ENCODE measurements around the gene NCMAP. TPM values are rescaled to one million over a fixed set of nuclear protein-coding genes. Genes with fewer than 3 reads are reported as not detected.
A peak's percentile ranks its signal among the peaks of the same experiment; 100 is the strongest.

The NCMAP gene
- total RNA-seq, 2 donors from 2014 or later: 0.72 to 2.7 TPM

DNA sequence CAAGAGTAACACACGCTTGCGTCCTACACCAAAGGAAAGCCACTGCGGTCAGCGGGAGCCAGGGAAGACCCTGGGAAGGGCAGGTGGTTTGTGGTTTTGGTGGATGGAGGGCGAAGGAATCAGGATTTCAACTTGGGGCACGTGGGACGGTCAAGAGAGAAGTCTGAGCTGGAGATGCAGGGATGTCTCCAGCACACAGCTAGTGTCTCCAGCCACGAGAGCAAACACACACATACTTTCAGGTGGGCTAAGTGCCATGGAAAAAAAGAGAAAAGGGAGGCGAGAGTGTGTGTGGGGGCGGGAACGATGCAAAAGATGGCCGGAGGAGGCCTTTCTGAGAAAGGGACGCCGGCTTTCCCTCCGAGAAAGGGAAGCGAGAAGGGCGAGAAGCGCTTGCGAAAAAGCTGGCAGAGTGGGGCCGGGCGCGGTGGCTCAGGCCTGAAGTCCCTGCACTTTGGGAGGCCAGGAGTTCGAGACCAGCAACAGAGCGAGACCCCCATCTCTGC lies 85.8 kb downstream of the NCMAP start:
- peak; percentile 45 for DNase-seq
- Histone ChIP-seq H3K27ac (peak overlapping the region; percentile 98), H3K27me3 (no peaks in the 10 kb centered on the region), H3K9ac (ENCODE audit: low read depth in 2 of 2, low read length in 2 of 2) (peak overlapping the region; percentile 40 to 95), H3K36me3 (peaks cover 5% of the 10 kb centered on the region), H3K4me3 (peak overlapping the region; percentile 52), H3K4me1 (no peaks in the 10 kb centered on the region), H3K9me3 (no peaks in the 10 kb centered on the region)
- TF ChIP-seq, protein P1, sequence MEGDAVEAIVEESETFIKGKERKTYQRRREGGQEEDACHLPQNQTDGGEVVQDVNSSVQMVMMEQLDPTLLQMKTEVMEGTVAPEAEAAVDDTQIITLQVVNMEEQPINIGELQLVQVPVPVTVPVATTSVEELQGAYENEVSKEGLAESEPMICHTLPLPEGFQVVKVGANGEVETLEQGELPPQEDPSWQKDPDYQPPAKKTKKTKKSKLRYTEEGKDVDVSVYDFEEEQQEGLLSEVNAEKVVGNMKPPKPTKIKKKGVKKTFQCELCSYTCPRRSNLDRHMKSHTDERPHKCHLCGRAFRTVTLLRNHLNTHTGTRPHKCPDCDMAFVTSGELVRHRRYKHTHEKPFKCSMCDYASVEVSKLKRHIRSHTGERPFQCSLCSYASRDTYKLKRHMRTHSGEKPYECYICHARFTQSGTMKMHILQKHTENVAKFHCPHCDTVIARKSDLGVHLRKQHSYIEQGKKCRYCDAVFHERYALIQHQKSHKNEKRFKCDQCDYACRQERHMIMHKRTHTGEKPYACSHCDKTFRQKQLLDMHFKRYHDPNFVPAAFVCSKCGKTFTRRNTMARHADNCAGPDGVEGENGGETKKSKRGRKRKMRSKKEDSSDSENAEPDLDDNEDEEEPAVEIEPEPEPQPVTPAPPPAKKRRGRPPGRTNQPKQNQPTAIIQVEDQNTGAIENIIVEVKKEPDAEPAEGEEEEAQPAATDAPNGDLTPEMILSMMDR (IDR thresholded peaks at IDR 0.05): no peak
- intact Hi-C loops (cut with DNase I): no loop called here

DNA sequence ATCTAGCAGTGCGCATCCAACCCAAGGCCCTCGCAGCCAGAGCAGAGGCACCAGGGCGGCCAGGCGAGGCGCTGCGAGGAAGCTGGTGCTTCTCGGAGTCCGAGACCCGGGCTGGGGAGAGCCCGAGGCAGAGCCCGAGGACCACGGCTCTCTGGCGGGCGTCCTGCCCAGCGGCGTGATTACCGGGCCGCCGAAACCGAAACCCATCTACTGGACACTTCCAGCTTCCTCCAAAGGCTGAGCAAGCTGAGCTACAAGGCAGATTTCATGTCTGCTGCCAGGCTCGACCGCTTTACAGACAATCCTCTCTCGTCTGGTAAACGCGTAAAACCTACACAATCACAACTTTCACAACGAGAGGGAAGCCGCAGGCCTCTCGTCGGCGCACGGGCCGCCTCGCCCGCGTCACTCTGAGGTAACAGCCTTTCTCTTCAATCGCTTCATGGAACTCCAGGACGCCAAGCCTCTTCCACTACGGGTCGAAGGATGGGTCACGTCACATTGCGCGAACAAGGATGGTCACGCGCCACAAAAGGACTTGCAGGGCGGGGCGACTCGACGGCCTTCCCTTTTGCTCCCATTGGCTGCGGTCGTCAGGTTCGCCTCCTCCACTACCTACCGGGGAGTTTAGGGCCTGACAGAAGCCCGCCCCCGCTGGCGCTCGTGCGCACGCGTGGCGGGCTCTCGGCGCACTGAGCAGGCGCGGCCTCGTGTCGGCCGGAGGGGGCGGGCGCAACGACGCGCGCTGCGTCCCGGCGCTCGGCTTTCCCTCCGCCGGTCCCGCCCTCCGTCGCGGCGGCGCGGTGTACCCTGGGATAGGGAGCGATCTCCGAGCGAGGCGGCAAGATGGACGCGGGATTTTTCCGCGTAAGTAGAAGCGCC lies 86.8 kb downstream of the NCMAP start, which contains the start of gene SRRM1:
Gene SRRM1 (plus strand): TSS at position 822 of the 882 bp plus-strand sequence. CDS start 25 bp downstream, at position 847.
- intact Hi-C loops (cut with DNase I): no loop called here
- H3K4me3 ChIP-seq: peak within 1 kb of the TSS; percentile 77
- DNase-seq: peak; percentile 99
- H3K9ac ChIP-seq (ENCODE audit: low read depth in 2 of 2, low read length in 2 of 2): peak within 1 kb of the TSS; percentile 95
- H3K4me1 ChIP-seq: no peaks in the 10 kb centered on the region
- no peaks in the 10 kb centered on the region for H3K27me3 ChIP-seq
- TF ChIP-seq, protein P1 (IDR thresholded peaks at IDR 0.05): no peak
- H3K9me3 ChIP-seq: no peaks in the 10 kb centered on the region
- H3K27ac ChIP-seq: peak within 1 kb of the TSS; percentile 98
- peaks cover 10% of the 10 kb centered on the region for H3K36me3 ChIP-seq

DNA sequence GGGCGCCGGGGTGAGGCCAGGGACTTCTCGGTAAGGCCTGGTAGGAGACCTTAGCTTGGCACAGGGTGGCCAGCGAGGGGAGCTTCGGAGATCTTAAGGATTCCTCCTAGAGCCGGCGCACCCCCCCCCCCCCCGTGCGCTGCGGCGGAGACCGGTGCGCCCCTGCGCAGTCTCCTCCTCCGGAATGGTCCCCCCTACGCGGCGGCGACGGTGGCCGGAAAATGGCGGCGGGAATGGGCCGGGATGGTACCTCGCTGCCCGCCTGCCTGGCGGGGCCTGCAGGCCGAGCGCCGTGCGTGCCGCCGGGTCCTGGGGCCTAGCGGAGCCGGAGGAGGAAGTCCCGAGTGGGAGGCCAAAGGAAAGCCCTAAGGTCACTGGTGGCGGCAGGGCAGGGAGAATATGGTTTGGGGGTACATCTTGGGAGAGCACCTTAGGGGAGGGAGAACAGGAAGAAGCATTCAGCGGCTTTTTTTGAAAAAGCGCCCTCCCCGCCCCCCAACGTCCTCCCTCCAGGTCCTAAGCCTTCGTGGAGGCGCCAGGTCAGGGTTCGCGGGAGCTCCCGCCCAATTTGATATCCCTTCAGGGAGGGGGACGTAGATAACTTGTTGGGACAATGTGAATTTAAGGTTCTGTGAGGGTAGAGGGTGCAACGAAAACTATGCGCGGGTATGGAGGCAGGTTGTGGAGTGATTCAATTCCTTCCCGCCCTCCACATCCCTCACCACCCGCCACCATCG lies 87.6 kb downstream of the NCMAP start:
- DNase-seq: peak; percentile 51
- Histone ChIP-seq H3K4me3 (peak overlapping the region; percentile 77), H3K4me1 (no peaks in the 10 kb centered on the region), H3K9ac (ENCODE audit: low read depth in 2 of 2, low read length in 2 of 2) (peak overlapping the region; percentile 87 to 90), H3K36me3 (peaks cover 10% of the 10 kb centered on the region), H3K27me3 (no peaks in the 10 kb centered on the region), H3K27ac (peak overlapping the region; percentile 84), H3K9me3 (no peaks in the 10 kb centered on the region)
- intact Hi-C loops (cut with DNase I): no loop called here
- TF ChIP-seq, protein P1 (IDR thresholded peaks at IDR 0.05): no peak

DNA sequence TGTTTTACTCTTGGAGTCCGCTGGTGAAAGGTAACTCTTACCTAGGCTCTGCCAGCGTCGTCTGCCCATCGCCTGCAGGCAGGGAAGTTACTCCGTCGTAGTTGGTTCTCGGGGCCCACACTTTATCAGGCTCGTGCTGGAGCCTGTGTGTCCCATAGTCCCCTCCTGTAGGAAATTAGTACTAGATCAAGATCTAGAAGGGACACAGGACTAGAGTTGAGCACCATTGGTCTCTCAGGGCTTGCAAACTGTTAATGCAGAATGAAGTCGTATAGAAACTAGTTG lies 88.2 kb downstream of the NCMAP start:
- peak overlapping the region; percentile 84 for H3K27ac ChIP-seq
- H3K9ac ChIP-seq (ENCODE audit: low read depth in 2 of 2, low read length in 2 of 2): peak overlapping the region; percentile 87 to 90
- H3K4me1 ChIP-seq: no peaks in the 10 kb centered on the region
- no peaks in the 10 kb centered on the region for H3K27me3 ChIP-seq
- DNase-seq: no peak
- TF ChIP-seq, protein P1 (IDR thresholded peaks at IDR 0.05): no peak
- intact Hi-C loops (cut with DNase I): no loop called here
- H3K36me3 ChIP-seq: peaks cover 13% of the 10 kb centered on the region
- peak overlapping the region; percentile 77 for H3K4me3 ChIP-seq
- no peaks in the 10 kb centered on the region for H3K9me3 ChIP-seq

DNA sequence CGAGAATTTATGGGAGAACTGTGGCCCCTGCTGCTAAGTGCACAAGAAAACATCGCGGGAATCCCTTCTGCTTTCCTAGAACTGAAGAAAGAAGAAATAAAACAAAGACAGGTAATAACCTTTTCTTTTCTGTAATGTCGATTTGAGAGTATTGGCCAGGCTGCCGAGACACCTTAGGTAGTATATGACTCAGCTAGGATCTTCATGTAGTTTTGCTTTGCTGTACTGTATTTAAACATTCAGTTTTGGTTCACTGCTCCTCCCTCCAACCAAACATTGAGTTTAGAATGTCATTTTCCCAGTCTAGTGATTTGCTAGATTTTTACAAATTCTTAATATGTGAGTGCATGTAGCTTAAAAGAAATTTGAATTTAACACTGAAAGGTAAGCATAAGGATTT lies 93.0 kb downstream of the NCMAP start:
- intact Hi-C loops (cut with DNase I): no loop called here
- Histone ChIP-seq H3K4me3 (no peak overlapping the region), H3K27ac (no peak overlapping the region), H3K9ac (ENCODE audit: low read depth in 2 of 2, low read length in 2 of 2) (no peak overlapping the region), H3K9me3 (no peaks in the 10 kb centered on the region), H3K4me1 (no peaks in the 10 kb centered on the region), H3K36me3 (peaks cover 44% of the 10 kb centered on the region), H3K27me3 (no peaks in the 10 kb centered on the region)
- no peak for DNase-seq
- TF ChIP-seq, protein P1 (IDR thresholded peaks at IDR 0.05): no peak
